Transverse colon (tissue), 4 donors: ENCODE measurements around the gene CELSR1.

Source experiments
- CTCF ChIP-seq, 5 experiments: fragments of 200-600 bp in 3 of 5; fragments of 450-650 bp in 2 of 5; sonication (generic) in 3 of 5; IDR thresholded peaks; 1 replicate in 2 of 5; 2 replicates in 3 of 5; pipeline ENCODE4 v1.5.1; 2016 to 2017; ENCODE audit warnings: antibody characterized with exemption in 5 of 5, inconsistent platforms in 3 of 5, mild to moderate bottlenecking in 2 of 5, moderate library complexity in 1 of 5
- EP300 ChIP-seq: sonication (generic); formaldehyde crosslinking; IDR thresholded peaks from one replicate; pipeline ENCODE4 v1.6.1; 2017; ENCODE audit warnings: antibody characterized with exemption, low read depth
- POLR2A ChIP-seq: fragments of 450-650 bp; IDR thresholded peaks from one replicate; pipeline ENCODE4 v1.6.1; 2016; ENCODE audit warnings: antibody characterized with exemption, mild to moderate bottlenecking, moderate library complexity
- POLR2AphosphoS5 ChIP-seq, 3 donors: sonication (generic); formaldehyde crosslinking; IDR thresholded peaks; one replicate each; pipeline ENCODE4 v1.6.1; 2016; ENCODE audit warnings: antibody characterized with exemption in 3 of 3

GRCh38 chr22:46517255-46517761, 20.1 kb downstream of the CELSR1 start:
- TF ChIP-seq CTCF (IDR thresholded peaks at IDR 0.05) (no peak), POLR2A (no peak), EP300 (no peak), POLR2AphosphoS5 (IDR thresholded peaks at IDR 0.05) (no peak)
